GM18520 (cell line): ENCODE results near the gene ADARB2.
"Not testable (repeated sequence)": the region's sequence is repeated elsewhere in the genome, so short reads cannot be mapped to it uniquely, and the experiment has no call there.

Experiments
- ATAC-seq: cut with Tn5 transposase; IDR thresholded peaks from one replicate; pipeline ENCODE4 v1.9.1; 2021; ENCODE audit not compliant: unreplicated experiment

Gene ADARB2

DNA sequence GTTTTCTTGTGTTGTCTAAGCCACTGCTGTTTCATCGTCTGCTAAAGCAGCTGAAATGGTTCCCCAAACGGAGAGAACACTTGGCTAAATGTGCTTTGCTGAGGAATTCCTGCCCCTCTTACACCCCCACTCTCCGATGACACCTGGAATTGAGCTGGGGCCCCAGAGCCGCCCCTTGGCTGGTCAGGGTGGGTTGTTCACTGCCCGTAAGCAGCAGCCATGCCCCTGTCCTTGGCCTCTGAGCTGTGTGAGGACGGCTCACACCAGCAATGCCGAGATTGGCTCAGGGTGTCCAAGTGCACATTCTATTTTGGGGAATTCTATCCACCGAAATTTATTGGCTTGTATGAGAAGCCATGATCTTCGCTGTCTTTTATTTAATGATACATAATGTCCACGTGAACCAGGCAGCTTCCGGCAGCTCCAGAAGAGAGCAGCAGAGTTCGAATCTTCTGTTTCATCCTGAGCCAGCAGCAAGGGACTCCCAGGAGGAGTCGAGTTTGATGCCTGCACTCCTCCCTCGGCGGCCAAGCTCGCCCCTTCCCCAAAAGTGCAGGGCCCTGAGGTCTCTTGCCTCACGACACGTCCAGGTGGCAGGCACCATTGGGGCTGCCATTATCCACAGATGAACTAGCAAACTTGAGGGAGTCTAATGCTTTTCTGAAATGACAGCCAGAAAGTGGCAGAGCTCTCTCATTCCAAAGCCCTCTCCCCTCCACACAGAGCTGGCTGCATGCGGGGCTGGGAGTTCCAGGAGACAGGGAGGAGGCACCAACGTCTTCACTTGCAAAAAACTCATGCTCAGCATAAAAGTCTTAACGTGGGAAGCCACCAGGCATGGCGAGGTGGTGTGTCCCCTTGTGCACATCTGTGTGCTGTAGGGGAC lies 567.1 kb downstream of the ADARB2 start:
- ATAC-seq, result no peak

DNA sequence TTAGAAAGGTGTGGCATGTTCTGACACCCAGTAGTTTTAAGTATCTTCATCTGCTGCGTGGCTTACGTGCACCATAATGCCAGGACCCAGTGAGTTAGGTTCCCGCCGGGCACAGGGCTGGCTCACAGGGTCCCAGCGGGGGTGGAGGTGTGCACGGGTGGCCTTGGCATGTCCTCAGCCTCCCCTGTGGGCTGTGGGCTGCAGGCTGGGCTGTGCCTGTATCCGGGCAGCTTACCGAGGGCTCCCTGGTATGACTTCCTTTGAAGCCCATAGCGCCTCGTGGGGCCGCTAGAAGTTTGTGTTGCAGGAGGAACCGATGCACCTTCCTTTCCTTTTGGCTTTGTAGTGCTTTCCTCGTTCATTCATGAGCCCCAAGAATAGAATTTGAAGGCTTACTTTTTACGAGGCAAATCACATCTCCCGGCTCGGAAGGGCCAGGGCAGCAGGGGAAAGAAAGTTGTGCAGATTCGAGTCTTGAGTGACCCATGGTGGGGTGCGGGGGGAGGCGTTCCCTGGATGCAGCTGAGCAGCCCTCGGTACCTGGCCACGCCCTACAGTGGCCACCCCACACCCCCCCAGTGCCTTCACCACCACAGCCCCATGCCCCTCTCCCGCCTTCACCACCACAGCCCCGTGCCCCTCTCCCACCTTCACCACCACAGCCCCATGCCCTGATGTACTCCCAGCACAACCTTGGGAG lies 568.0 kb downstream of the ADARB2 start:
- ATAC-seq, result no peak

DNA sequence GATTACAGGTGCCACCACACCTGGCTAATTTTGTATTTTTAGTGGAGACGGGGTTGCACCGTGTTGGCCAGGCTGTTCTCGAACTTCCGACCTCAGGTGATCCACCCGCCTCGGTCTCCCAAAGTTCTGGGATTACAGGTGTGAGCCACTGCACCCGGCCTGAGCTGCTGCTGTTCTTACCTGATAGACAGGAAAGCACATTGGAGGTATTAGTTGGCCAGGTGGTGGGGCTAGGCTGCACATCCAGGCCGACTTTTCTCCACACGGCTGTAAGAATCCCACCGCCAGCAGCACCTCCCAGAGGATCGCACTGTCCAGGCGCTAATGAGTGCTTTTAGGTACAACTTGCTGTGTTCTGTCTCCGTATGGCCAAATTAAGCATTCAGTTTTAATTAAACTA lies 568.6 kb downstream of the ADARB2 start:
- no peak for ATAC-seq

DNA sequence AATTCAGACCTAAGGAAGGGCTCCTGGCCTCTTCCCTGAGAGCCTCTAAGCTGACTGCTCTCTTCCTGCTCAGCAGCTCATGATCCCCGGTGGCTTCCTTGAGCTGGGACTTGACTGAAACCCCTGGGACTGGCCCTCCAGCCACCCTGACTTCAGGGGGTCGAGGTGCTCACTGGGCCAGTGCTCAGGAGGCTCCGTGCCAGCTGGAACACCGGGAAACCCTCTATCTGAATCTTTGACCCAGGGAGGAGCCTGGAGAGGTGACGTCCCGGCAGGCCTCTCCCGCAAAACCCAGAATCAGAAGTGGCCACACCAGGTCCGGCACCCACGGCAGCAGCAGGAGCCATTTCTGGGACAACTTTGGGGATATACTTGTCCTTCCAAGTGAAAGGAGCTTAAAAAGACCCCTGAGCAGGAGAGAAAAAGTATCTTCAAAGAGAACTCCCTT lies 570.5 kb downstream of the ADARB2 start:
- no peak for ATAC-seq

DNA sequence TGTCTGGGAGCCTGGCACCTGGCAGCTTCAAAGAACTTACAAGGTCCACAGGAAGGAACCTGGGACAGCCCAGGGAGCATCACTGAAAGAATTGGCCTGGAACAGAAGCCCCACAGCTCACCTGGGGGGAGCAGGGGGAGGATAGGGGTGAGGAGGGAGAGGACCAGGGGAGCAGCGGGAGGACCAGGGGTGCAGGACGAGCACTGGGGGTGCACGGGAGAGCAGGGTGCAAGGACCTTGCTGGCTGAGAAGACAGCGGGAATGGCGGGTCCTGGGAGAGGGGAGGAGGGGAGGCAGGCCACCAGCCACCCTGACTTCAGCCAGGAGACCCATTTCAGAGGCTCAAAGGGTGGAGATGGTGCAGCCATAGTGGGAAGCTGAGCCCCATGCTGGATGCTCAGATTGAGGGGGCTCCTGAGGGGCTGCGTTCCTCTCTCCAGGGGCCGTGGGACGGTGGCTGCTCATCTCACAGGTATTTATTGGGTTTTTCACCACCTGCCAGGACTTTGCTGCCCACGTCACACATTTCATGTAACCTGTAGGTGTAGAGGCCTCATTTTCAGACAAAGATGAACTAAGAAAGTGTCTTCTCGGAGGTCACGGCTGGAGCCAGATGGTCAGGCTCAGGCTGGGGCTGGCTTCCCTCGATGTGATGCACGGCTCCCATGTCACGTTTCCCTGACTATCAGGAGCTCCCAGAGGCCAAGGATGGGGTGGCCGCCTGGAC lies 571.1 kb downstream of the ADARB2 start:
- no peak for ATAC-seq

DNA sequence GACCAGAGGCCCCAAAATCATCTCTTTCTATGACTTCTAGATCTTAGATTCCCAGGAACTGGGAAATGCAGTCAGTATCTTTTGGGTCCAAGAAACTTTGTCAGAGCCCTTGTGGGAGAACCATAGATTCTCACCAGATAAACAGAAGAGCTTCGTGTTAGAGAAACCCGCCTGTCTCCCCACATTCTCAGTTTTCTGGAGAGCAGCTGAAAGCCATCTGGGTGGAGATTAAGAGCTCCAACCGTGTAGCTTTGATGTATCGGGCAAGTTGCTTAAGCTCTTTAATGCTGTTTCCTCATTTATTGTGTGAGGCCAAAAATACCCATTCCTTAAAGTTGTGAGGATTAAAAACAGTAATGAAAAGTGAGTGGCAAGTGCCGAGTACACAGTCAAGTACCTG lies 573.5 kb downstream of the ADARB2 start:
- no peak for ATAC-seq

DNA sequence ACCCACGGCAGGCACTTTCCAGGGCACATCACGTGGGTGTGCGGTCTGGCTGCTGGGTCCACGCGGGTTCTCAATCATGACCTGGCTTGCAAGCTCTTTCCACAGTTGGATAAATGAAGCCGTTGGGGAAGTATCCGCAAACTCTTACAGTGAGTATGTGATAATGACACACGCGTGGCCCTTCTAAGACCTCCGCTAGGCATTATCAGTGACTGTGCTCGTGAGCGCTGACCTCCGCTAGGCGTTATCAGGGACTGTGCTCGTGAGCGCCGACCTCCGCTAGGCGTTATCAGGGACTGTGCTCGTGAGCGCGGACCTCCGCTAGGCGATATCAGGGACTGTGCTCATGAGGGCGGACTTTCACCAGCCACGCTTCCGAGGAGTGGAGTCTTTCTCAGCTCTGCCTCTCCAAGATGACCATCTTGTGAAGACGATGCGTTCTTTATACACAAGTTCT lies 574.1 kb downstream of the ADARB2 start:
- ATAC-seq, result no peak

DNA sequence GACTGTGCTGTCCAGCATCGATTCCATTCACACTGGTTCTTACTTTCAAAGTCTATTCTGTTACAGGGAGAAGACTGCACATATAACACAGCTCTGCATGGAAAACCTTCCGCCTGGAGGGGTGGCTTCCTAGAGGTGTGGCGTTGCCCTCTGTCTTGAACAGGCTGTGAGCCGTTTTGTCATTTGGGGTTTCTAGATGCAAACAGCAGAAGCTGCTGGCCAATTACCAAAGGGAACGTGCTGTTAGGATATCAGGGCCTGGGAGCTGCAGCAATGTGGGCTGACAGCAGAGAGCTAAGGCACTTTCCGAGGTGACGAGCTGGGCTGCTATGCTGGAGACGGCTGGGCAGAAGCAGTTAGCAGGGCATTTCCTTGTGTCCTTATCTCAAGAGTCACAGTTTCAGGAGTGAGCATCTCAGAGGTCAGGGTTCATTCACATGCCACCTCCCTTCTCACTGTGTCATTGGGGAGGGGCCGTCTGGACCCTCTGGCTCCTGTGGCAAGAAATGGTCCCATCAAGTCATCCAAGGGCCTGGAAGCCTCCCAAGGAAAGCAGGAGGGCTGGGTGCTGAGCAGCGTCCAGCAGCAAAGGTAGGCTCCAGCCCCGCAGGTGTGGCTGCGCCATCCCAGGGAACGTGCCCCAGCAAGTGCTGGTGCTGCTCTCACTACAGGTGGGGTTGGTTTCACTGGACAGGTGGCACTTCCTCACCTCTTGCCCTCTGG lies 574.7 kb downstream of the ADARB2 start:
- ATAC-seq, result no peak

DNA sequence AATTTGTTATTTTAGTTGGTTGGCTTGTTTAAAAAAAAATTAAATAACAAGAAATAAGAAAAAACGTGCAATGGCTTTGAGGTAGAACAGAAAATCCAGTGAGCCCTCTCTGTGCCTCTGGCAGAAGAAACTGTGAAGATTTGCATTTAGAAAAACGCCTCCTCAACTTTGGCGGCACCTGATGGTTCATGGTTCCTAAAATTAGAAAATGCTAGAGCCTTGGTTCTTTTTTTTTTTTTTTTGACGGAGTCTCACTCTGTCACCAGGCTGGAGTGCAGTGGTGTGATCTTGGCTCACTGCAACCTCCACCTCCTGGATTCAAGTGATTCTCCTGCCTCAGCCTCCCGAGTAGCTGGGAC lies 576.0 kb downstream of the ADARB2 start:
- not testable (repeated sequence) for ATAC-seq

DNA sequence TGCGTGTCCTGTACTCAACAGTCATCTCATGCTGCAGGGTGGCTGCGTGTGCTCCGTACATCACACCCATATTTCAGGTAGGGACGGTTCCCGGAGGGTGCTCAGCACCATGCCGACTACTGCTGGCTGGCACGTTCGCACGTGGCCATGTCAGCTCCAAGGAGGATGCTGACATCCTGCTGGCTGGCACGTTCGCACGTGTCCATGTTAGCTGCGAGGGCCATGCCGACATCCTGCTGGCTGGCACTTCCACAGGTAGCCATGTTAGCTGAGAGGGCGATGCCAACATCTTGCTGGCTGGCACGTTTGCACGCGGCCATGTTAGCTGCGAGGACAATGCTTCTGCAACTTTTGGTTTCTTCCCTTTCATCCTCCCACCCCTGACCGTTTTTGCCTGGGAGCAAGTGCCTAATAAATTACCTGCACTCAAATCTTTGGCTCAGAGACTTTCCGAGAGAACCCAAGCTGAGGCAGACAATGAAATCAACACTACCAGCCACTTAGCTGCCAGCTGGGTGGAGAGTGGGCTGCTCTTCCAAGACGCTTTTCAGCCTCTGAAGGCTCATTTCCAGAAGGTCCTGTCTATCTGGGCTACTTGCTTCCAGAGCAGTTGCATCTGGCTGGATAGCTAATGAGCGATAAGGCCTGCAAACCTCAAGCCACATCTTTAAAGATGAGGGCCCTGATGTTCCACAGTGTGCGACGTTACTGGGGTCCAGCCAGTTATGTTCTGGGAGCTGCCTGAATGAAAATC lies 576.6 kb downstream of the ADARB2 start:
- no peak for ATAC-seq

DNA sequence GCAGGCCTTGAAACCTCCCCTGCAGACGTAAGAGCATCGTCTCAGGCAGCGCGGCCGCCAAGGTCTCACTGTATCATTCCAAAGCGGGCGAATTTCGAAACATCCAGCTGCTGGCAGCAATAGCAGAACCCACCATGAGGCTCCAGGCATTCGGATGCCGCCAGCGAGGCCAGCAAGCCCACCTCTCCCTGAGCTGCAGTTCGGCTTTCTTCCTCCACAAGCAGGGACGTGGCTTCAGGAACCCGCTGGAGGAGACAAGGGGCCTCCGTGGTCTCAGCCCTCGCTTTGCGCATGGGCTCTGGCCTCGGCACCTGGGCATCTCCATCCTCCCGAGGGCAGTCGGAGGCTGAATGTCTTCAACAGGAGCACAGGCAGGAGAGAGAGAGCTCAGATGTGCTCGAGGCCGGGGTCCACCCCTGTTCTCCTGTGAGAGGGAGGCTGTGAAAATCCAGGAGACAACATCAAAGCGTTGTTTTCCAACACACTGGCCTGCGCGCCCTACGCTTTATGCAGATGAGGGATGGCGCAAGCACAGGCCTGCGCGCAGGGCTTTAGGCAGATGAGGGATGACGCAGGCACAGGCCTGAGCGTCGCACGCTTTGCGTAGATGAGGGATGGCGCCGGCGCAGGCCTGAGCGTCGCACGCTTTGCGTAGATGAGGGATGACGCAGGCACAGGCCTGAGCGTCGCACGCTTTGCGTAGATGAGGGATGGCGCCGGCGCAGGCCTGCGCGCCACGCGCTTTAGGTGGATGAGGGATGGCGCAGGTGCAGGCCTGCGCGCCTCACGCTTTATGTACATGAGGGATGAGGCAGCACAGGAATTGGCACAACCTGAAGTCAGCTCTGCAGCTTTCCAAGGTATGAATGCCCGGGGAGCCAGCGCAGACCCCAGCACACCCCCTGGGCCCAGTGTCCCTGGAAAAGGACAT lies 577.9 kb downstream of the ADARB2 start:
- ATAC-seq, result no peak

DNA sequence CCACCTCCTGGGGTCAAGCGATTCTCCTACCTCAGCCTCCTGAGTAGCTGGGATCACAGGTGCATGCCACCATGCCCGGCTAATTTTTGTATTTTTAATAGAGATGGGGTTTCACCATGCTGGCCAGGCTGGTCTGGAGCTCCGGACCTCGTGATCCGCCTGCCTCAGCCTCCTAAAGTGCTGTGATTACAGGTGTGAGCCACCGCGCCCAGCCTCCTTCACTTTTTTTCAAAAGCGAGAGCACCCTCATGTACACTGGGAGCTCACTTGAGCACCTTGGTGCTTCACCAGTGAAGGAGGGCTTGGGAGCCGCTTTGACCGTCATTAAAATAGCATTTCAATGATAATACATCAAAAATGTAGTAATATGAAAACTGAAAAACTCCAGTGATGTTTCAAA lies 578.8 kb downstream of the ADARB2 start:
- ATAC-seq, result not testable (repeated sequence)

DNA sequence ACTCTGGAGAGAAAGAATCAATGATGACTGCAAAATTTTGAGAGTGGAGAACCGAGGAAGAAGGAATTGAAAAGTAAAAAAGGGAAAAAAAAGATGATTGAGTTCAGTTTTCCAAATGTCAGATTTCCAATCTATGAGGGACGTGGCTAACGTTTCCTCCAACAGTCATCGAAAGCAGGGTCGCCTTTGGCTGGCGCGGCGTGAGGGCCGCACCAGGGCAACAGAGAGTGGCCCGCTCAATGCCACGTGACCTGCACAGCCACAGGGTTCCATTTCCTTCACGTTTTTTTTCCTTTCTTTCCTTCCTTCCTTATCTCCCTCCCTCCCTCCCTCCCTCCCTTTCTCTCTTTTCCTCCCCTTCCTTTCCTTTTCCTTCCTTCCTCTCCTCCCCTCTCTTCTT lies 579.3 kb downstream of the ADARB2 start:
- ATAC-seq, result no peak

DNA sequence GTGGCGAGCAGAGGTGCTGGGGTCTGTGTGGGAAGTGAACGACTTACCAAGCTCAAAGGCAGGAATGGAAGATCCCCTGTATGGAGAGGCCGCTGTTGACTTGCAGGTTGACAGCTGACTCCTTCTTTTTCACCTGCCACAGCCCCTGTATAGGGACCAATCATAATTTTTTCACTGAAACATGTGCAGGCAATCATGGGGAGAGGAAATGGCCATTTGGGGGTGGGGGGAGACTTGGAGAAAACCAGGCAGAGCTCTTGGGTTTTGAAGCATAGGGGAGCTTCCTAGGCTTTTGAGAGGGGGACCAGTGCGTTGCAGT lies 579.8 kb downstream of the ADARB2 start:
- no peak for ATAC-seq

DNA sequence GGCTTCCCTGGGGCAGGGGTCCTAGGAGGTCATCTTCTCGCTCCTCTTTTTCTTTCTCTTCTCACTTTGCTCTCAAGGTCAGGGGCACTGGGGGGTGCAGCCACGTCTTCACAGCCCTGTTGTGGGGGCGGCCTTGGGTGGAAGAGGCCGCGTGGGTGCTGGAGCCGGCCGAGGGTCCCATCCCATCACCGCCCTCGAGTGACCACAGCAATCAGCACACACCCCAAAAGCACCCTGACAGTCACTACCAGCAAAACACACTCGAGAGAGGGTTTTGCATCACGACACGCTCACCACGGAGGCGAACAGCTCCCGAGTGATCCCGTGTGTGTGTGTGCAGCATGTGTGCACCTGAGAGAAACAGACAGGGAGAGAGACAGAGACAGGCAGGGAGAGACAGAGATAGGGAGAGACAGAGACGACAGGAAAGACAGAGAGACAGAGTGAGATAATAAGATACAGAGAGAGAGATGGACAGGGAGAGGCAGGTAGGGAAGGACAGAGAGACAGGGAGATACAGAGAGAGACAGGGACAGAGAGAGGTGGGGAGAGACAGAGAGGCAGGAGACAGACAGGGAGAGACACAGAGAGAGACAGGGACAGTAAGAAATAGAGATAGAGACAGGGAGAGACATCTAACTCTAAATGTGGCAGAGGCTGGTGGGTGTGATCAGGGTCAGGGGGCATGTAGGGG lies 580.3 kb downstream of the ADARB2 start:
- ATAC-seq, result no peak

DNA sequence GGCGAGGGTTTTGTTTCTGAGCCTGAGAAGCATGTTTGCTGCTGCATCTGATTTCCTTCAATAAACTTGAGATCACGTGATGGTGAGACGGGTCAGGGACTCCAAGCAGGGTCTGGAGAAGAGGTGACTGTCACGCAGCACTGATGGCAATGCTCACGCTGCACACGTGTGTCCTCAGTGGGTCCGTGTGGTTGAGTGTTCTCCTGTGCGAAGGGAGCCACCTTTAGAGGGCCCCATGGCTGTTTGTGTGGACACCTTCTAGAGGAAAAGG lies 580.8 kb downstream of the ADARB2 start:
- ATAC-seq, result no peak

DNA sequence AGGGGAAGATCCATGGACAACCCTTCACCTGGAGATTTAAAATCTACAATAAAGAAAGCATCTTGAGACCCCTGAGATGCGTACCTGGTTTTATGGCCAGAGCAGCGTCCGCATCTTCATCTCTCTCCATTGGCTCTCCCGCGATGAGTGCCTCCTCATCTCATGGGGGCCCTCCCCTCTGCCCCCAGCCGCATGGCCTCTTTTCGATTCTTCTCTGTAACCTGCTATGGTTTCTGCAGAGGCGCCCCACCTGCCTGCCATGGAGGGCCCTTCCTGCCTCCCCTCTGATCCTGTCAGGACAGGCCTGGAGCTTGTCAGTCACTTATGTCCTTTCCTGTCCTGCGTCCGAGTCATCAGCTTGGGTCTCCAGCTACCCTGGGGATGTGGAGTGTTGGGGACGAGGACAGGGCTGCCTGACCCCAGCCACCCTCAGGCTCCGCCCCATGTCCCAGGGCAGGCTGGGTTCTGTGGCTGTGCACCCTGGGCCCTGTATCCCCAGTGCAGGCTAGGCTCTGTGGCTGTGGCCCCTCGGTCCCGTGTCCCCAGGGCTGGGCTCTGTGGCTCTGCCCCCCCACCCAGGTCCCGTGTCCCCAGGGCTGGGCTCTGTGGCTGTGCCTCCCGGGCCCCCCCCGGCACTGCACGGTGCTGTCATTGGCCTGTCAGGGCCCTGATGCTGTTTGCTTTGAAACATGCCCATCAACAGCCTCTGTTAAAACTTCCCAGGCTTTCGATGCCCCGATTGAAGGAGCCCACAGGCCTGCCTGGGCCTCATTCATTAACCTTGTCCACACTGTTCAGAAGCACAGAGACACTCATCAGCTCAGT lies 581.3 kb downstream of the ADARB2 start:
- no peak for ATAC-seq
